Measurements from ENCODE around the gene SCN7A. TPM values are rescaled to one million over a fixed set of nuclear protein-coding genes. Genes with fewer than 3 reads are reported as not detected.

Gene SCN7A
- total RNA-seq, 2 donors from 2014 or later, result 0.18 to 0.29 TPM

DNA sequence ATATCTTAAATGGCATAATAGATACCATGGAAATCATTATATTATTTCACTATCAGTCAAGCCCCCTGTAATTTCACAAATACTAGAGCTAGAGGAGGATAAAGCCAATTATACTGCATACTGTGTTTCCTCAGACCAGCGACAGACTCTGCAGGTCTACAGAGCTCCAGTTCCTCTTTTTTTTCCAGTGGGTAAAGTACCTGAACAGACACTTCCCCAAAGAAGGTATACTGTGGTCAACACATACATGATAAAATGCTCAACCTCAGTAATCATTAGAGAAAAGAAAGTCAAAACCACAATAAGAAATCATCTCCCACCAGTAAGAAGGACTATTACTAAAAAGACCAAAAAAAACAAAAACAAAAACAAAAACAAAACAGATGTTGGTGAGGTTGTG is 44.6 kb downstream of the SCN7A start:
- Histone ChIP-seq H3K36me3 (ENCODE audit: control insufficient read depth, insufficient read depth, low read length) (no peaks in the 10 kb centered on the region), H3K9me3 (ENCODE audit: control insufficient read depth, low read length) (no peaks in the 10 kb centered on the region), H3K4me1 (ENCODE audit: control insufficient read depth, insufficient read depth, low read length) (no peaks in the 10 kb centered on the region), H3K27ac (ENCODE audit: low read depth, low read length) (no peak overlapping the region), H3K27me3 (ENCODE audit: control insufficient read depth, insufficient read depth, low read length, poor library complexity, severe bottlenecking) (no peaks in the 10 kb centered on the region), H3K9ac (ENCODE audit: extremely low read depth, low read length, poor library complexity, severe bottlenecking) (no peak overlapping the region), H3K4me3 (ENCODE audit: low read length) (no peak overlapping the region)
- H3K4me3 Mint-ChIP-seq, result no peak overlapping the region
- H3K27me3 Mint-ChIP-seq (ENCODE audit: insufficient read depth), result peaks cover 2% of the 10 kb centered on the region
- no peak overlapping the region for H3K27ac Mint-ChIP-seq
- no peaks in the 10 kb centered on the region for H3K36me3 Mint-ChIP-seq (ENCODE audit: low read depth)
- DNase-seq, result no peak
- no peaks in the 10 kb centered on the region for H3K4me1 Mint-ChIP-seq
- 88 to 100% methylated on average over 1 of the region's 1 CpG for WGBS, 2 experiments (ENCODE audit: insufficient coverage in 1 of 2, insufficient read length in 1 of 2)
- H3K9me3 Mint-ChIP-seq, result peaks cover 2% of the 10 kb centered on the region
- TF ChIP-seq, protein P1, sequence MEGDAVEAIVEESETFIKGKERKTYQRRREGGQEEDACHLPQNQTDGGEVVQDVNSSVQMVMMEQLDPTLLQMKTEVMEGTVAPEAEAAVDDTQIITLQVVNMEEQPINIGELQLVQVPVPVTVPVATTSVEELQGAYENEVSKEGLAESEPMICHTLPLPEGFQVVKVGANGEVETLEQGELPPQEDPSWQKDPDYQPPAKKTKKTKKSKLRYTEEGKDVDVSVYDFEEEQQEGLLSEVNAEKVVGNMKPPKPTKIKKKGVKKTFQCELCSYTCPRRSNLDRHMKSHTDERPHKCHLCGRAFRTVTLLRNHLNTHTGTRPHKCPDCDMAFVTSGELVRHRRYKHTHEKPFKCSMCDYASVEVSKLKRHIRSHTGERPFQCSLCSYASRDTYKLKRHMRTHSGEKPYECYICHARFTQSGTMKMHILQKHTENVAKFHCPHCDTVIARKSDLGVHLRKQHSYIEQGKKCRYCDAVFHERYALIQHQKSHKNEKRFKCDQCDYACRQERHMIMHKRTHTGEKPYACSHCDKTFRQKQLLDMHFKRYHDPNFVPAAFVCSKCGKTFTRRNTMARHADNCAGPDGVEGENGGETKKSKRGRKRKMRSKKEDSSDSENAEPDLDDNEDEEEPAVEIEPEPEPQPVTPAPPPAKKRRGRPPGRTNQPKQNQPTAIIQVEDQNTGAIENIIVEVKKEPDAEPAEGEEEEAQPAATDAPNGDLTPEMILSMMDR (conservative IDR thresholded peaks at IDR 0.05), result no peak

DNA sequence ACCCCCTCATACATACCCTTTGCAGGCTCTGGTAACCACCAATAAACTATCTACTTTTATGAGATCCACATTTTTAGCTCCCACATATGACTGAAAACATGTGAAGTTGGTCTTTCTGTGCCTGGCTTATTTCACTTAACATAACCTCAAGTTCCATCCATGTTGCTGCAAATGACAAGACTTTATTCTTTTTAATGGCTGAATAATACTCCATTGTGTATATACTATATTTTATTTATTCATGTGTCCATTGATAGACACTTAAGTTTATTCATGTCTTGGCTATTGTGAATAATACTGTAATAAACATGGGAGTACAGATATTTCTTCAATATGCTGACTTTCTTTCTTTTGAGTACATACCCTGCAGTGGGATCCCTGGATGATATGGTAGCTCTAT is 45.9 kb downstream of the SCN7A start:
- Histone ChIP-seq H3K27me3 (ENCODE audit: control insufficient read depth, insufficient read depth, low read length, poor library complexity, severe bottlenecking) (no peaks in the 10 kb centered on the region), H3K9me3 (ENCODE audit: control insufficient read depth, low read length) (no peaks in the 10 kb centered on the region), H3K27ac (ENCODE audit: low read depth, low read length) (no peak overlapping the region), H3K36me3 (ENCODE audit: control insufficient read depth, insufficient read depth, low read length) (no peaks in the 10 kb centered on the region), H3K4me3 (ENCODE audit: low read length) (no peak overlapping the region), H3K4me1 (ENCODE audit: control insufficient read depth, insufficient read depth, low read length) (no peaks in the 10 kb centered on the region), H3K9ac (ENCODE audit: extremely low read depth, low read length, poor library complexity, severe bottlenecking) (no peak overlapping the region)
- Mint-ChIP-seq H3K4me3 (no peak overlapping the region), H3K27me3 (ENCODE audit: insufficient read depth) (peaks cover 2% of the 10 kb centered on the region), H3K27ac (no peak overlapping the region), H3K9me3 (peaks cover 2% of the 10 kb centered on the region), H3K4me1 (no peaks in the 10 kb centered on the region), H3K36me3 (ENCODE audit: low read depth) (no peaks in the 10 kb centered on the region)
- TF ChIP-seq, protein P1 (conservative IDR thresholded peaks at IDR 0.05), result no peak
- no peak for DNase-seq

GRCh38 chr2:166444306-166444705 is 49.7 kb downstream of the SCN7A start:
- Mint-ChIP-seq H3K27me3 (ENCODE audit: insufficient read depth) (peaks cover 2% of the 10 kb centered on the region), H3K9me3 (peaks cover 2% of the 10 kb centered on the region), H3K27ac (no peak overlapping the region), H3K4me1 (no peaks in the 10 kb centered on the region), H3K36me3 (ENCODE audit: low read depth) (no peaks in the 10 kb centered on the region), H3K4me3 (no peak overlapping the region)
- Histone ChIP-seq H3K4me1 (ENCODE audit: control insufficient read depth, insufficient read depth, low read length) (no peaks in the 10 kb centered on the region), H3K27ac (ENCODE audit: low read depth, low read length) (no peak overlapping the region), H3K4me3 (ENCODE audit: low read length) (no peak overlapping the region), H3K9ac (ENCODE audit: extremely low read depth, low read length, poor library complexity, severe bottlenecking) (no peak overlapping the region), H3K9me3 (ENCODE audit: control insufficient read depth, low read length) (no peaks in the 10 kb centered on the region), H3K36me3 (ENCODE audit: control insufficient read depth, insufficient read depth, low read length) (no peaks in the 10 kb centered on the region), H3K27me3 (ENCODE audit: control insufficient read depth, insufficient read depth, low read length, poor library complexity, severe bottlenecking) (no peaks in the 10 kb centered on the region)
- DNase-seq, result no peak
- TF ChIP-seq, protein P1 (conservative IDR thresholded peaks at IDR 0.05), result no peak

Measured in endodermal cell (in vitro differentiated cells).